Measurements from ENCODE around the gene G6PC1. TPM values are rescaled to one million over a fixed set of nuclear protein-coding genes. Genes with fewer than 3 reads are reported as not detected.
A peak's percentile ranks its signal among the peaks of the same experiment; 100 is the strongest.

G6PC1 gene
- total and polyA plus RNA-seq, 2 of the 13 experiments (the other 11 are each of a cell fraction or from before 2014, with no cell fraction given), result 1.7 to 37.9 TPM

- TF ChIP-seq SNAPC4 (CRISPR knock-in tag; IDR thresholded peaks at IDR 0.05) (no peak), ARNT2 (CRISPR knock-in tag; IDR thresholded peaks at IDR 0.05; ENCODE audit: low read depth) (peak; percentile 56), MIER2 (CRISPR knock-in tag; IDR thresholded peaks at IDR 0.05) (no peak), ARID2 (CRISPR knock-in tag; IDR thresholded peaks at IDR 0.05; ENCODE audit: borderline replicate concordance) (0 out of 2 replicates have a peak, but pooled peaks have one; percentile 71), ZNF121 (CRISPR knock-in tag; IDR thresholded peaks at IDR 0.05) (0 out of 2 replicates have a peak, but pooled peaks have one; percentile 31), ZSCAN25 (CRISPR knock-in tag; IDR thresholded peaks at IDR 0.05) (peak; percentile 81; the same call in 1 of the 2 replicates), ZFP36 (IDR thresholded peaks at IDR 0.05; ENCODE audit: borderline replicate concordance, low read depth, low read length, partially characterized antibody) (no peak), ZMAT3 (CRISPR knock-in tag; conservative IDR thresholded peaks at IDR 0.05) (0 out of 2 replicates have a peak, but pooled peaks have one; percentile 78), MXD4 (CRISPR knock-in tag; IDR thresholded peaks at IDR 0.05) (0 out of 2 replicates have a peak, but pooled peaks have one; percentile 40), KMT2A (CRISPR knock-in tag; IDR thresholded peaks at IDR 0.05) (0 out of 2 replicates have a peak, but pooled peaks have one; percentile 24), PHF8 (CRISPR knock-in tag; IDR thresholded peaks at IDR 0.05) (peak; percentile 18; the same call in 1 of the 2 replicates), ATRX (CRISPR knock-in tag; IDR thresholded peaks at IDR 0.05; ENCODE audit: borderline replicate concordance) (no peak), ZBTB20 (CRISPR knock-in tag; IDR thresholded peaks at IDR 0.05; ENCODE audit: borderline replicate concordance, low read depth) (peak; percentile 54; the same call in 1 of the 2 replicates), ZFX (CRISPR knock-in tag; IDR thresholded peaks at IDR 0.05; ENCODE audit: low read depth) (peak; percentile 81), TERF1 (CRISPR knock-in tag; IDR thresholded peaks at IDR 0.05) (no peak), MED1 (CRISPR knock-in tag; IDR thresholded peaks at IDR 0.05) (peak; percentile 77), ZKSCAN5 (CRISPR knock-in tag; IDR thresholded peaks at IDR 0.05) (no peak), FOXA3 (CRISPR knock-in tag; IDR thresholded peaks at IDR 0.05) (peak; percentile 77)
- TF ChIP-seq, protein P1, sequence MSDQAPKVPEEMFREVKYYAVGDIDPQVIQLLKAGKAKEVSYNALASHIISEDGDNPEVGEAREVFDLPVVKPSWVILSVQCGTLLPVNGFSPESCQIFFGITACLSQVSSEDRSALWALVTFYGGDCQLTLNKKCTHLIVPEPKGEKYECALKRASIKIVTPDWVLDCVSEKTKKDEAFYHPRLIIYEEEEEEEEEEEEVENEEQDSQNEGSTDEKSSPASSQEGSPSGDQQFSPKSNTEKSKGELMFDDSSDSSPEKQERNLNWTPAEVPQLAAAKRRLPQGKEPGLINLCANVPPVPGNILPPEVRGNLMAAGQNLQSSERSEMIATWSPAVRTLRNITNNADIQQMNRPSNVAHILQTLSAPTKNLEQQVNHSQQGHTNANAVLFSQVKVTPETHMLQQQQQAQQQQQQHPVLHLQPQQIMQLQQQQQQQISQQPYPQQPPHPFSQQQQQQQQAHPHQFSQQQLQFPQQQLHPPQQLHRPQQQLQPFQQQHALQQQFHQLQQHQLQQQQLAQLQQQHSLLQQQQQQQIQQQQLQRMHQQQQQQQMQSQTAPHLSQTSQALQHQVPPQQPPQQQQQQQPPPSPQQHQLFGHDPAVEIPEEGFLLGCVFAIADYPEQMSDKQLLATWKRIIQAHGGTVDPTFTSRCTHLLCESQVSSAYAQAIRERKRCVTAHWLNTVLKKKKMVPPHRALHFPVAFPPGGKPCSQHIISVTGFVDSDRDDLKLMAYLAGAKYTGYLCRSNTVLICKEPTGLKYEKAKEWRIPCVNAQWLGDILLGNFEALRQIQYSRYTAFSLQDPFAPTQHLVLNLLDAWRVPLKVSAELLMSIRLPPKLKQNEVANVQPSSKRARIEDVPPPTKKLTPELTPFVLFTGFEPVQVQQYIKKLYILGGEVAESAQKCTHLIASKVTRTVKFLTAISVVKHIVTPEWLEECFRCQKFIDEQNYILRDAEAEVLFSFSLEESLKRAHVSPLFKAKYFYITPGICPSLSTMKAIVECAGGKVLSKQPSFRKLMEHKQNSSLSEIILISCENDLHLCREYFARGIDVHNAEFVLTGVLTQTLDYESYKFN (CRISPR knock-in tag; conservative IDR thresholded peaks at IDR 0.05), result peak; percentile 80
Observed at GRCh38 chr17:42891539-42892152, 9.0 kb upstream of the G6PC1 start (continued).

All from HepG2 (cell line).